Measurements from ENCODE around the gene DSE. TPM values are rescaled to one million over a fixed set of nuclear protein-coding genes. Genes with fewer than 3 reads are reported as not detected.

DSE gene
- total RNA-seq, 1 experiment from 2014 or later = 86.5 TPM

- Mint-ChIP-seq H3K27me3 (ENCODE audit: insufficient read depth, unreplicated experiment) (no peaks in the 10 kb centered on the region), H3K36me3 (ENCODE audit: insufficient read depth, unreplicated experiment) (peaks cover 26% of the 10 kb centered on the region), H3K9me3 (ENCODE audit: unreplicated experiment) (no peaks in the 10 kb centered on the region), H3K4me3 (ENCODE audit: unreplicated experiment) (no peak overlapping the region), H3K27ac (ENCODE audit: low read depth, unreplicated experiment) (no peak overlapping the region), H3K4me1 (ENCODE audit: insufficient read depth, unreplicated experiment) (peaks cover 12% of the 10 kb centered on the region)
- BruUV-seq (replicated peaks) = no TSS peak
- ChIA-PET POLR2A (interaction anchor here (1.1 to 3.9 kb wide), 4 partner anchors 10 to 142 kb away, joined by 5 to 23 read pairs (median 10); partner anchors contain the start of genes DSE and TSPYL1), CTCF (interaction anchor here (0.7 to 3.7 kb wide), 4 partner anchors 20 to 154 kb away, joined by 3 to 14 read pairs (median 6); no protein-coding TSS in a partner anchor)
- DNase-seq (ENCODE audit: unreplicated experiment) = no peak
- TF ChIP-seq, protein P1, sequence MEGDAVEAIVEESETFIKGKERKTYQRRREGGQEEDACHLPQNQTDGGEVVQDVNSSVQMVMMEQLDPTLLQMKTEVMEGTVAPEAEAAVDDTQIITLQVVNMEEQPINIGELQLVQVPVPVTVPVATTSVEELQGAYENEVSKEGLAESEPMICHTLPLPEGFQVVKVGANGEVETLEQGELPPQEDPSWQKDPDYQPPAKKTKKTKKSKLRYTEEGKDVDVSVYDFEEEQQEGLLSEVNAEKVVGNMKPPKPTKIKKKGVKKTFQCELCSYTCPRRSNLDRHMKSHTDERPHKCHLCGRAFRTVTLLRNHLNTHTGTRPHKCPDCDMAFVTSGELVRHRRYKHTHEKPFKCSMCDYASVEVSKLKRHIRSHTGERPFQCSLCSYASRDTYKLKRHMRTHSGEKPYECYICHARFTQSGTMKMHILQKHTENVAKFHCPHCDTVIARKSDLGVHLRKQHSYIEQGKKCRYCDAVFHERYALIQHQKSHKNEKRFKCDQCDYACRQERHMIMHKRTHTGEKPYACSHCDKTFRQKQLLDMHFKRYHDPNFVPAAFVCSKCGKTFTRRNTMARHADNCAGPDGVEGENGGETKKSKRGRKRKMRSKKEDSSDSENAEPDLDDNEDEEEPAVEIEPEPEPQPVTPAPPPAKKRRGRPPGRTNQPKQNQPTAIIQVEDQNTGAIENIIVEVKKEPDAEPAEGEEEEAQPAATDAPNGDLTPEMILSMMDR (IDR thresholded peaks at IDR 0.05; ENCODE audit: unreplicated experiment) = no peak
- intact Hi-C loops (cut with micrococcal nuclease) = no loop called here
Observed at GRCh38 chr6:116422238-116422637, 51.5 kb downstream of the DSE start.

DNA sequence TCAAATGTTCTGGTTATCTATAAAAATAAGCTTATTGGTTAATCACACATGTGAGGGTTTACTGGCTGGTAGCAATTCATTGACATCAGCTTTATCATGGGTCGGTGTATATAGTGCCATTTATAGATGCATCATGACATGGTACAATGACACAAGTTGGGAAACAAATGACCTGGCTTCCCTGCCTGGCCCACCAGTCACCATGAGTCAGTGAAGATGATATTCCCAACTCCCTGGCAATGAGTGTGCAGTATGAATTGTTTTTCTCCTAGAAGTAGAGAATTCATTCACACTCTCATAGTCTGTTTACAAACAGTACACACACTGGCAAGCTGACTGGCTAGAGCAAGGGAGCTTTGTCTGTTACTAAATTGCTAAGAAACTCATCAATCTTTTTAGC is 53.3 kb downstream of the DSE start:
- H3K4me3 Mint-ChIP-seq (ENCODE audit: unreplicated experiment) = no peak overlapping the region
- peak overlapping the region; percentile 9 for H3K27ac Mint-ChIP-seq (ENCODE audit: low read depth, unreplicated experiment)
- H3K4me1 Mint-ChIP-seq (ENCODE audit: insufficient read depth, unreplicated experiment) = peaks cover 8% of the 10 kb centered on the region
- peak; percentile 45 for DNase-seq (ENCODE audit: unreplicated experiment)
- ChIA-PET POLR2A (interaction anchor here (0.5 to 2.6 kb wide), 6 partner anchors 8 to 52 kb away, joined by 3 to 14 read pairs (median 4); partner anchors contain the start of gene DSE), CTCF (interaction anchor here (0.8 to 2.9 kb wide), 7 partner anchors 9 to 136 kb away, joined by 3 to 9 read pairs (median 5); no protein-coding TSS in a partner anchor)
- H3K27me3 Mint-ChIP-seq (ENCODE audit: insufficient read depth, unreplicated experiment) = no peaks in the 10 kb centered on the region
- peaks cover 39% of the 10 kb centered on the region for H3K36me3 Mint-ChIP-seq (ENCODE audit: insufficient read depth, unreplicated experiment)
- no peaks in the 10 kb centered on the region for H3K9me3 Mint-ChIP-seq (ENCODE audit: unreplicated experiment)
- intact Hi-C loops (cut with micrococcal nuclease) = no loop called here
- TF ChIP-seq, protein P1 (IDR thresholded peaks at IDR 0.05; ENCODE audit: unreplicated experiment) = no peak
- BruUV-seq (replicated peaks) = no TSS peak

- TF ChIP-seq, protein P1 (IDR thresholded peaks at IDR 0.05; ENCODE audit: unreplicated experiment) = no peak
- H3K27me3 Mint-ChIP-seq (ENCODE audit: insufficient read depth, unreplicated experiment) = no peaks in the 10 kb centered on the region
- peaks cover 64% of the 10 kb centered on the region for H3K36me3 Mint-ChIP-seq (ENCODE audit: insufficient read depth, unreplicated experiment)
- H3K4me3 Mint-ChIP-seq (ENCODE audit: unreplicated experiment) = no peak overlapping the region
- ChIA-PET POLR2A (interaction anchor here (1.6 to 1.7 kb wide), 2 partner anchors 46 to 53 kb away, joined by 3 to 4 read pairs; no protein-coding TSS in a partner anchor), CTCF (interaction anchor here (0.8 to 2.8 kb wide), 4 partner anchors 17 to 138 kb away, joined by 3 to 9 read pairs (median 4); no protein-coding TSS in a partner anchor)
- H3K9me3 Mint-ChIP-seq (ENCODE audit: unreplicated experiment) = no peaks in the 10 kb centered on the region
- H3K27ac Mint-ChIP-seq (ENCODE audit: low read depth, unreplicated experiment) = no peak overlapping the region
- intact Hi-C loops (cut with micrococcal nuclease) = no loop called here
- no peak for DNase-seq (ENCODE audit: unreplicated experiment)
- BruUV-seq (replicated peaks) = no TSS peak
- peaks cover 6% of the 10 kb centered on the region for H3K4me1 Mint-ChIP-seq (ENCODE audit: insufficient read depth, unreplicated experiment)
Observed at GRCh38 chr6:116426551-116426950, 55.8 kb downstream of the DSE start.

GRCh38 chr6:116429111-116429510 is 58.4 kb downstream of the DSE start:
- no peak for DNase-seq (ENCODE audit: unreplicated experiment)
- no peak overlapping the region for H3K27ac Mint-ChIP-seq (ENCODE audit: low read depth, unreplicated experiment)
- peaks cover 72% of the 10 kb centered on the region for H3K36me3 Mint-ChIP-seq (ENCODE audit: insufficient read depth, unreplicated experiment)
- ChIA-PET CTCF (interaction anchor here (1.4 to 2.2 kb wide), 2 partner anchors 142 to 160 kb away, joined by 5 to 9 read pairs; no protein-coding TSS in a partner anchor), POLR2A (no interaction called here)
- no TSS peak for BruUV-seq (replicated peaks)
- no peak overlapping the region for H3K4me3 Mint-ChIP-seq (ENCODE audit: unreplicated experiment)
- intact Hi-C loops (cut with micrococcal nuclease) = no loop called here
- peaks cover 6% of the 10 kb centered on the region for H3K4me1 Mint-ChIP-seq (ENCODE audit: insufficient read depth, unreplicated experiment)
- no peaks in the 10 kb centered on the region for H3K9me3 Mint-ChIP-seq (ENCODE audit: unreplicated experiment)
- no peaks in the 10 kb centered on the region for H3K27me3 Mint-ChIP-seq (ENCODE audit: insufficient read depth, unreplicated experiment)
- TF ChIP-seq, protein P1 (IDR thresholded peaks at IDR 0.05; ENCODE audit: unreplicated experiment) = no peak

All from MCF 10A (cell line).